Mucosa of descending colon (tissue), 3 donors: Measurements from ENCODE around the gene CNFN. TPM values are rescaled to one million over a fixed set of nuclear protein-coding genes. Genes with fewer than 3 reads are reported as not detected.
"Not testable (repeated sequence)": the region's sequence is repeated elsewhere in the genome, so short reads cannot be mapped to it uniquely, and the experiment has no call there.

ENCODE experiments used
- ATAC-seq: fragments of 200-7000 bp; cut with Tn5 transposase; one replicate; pipeline ENCODE4 v1.9.1; 2020; ENCODE audit warnings: mild to moderate bottlenecking, moderate library complexity
- DNase-seq, 3 donors: peaks; one replicate each; pipeline ENCODE4 v3.0.0-alpha.2; 2020
- H3K36me3 ChIP-seq: fragments of 200-600 bp; one replicate; pipeline ENCODE4 v1.8.0; 2021; ENCODE audit warnings: low read depth, mild to moderate bottlenecking
- H3K4me1 ChIP-seq: fragments of 200-600 bp; one replicate; pipeline ENCODE4 v1.8.0; 2021; ENCODE audit warnings: low read depth, mild to moderate bottlenecking
- H3K4me3 ChIP-seq: fragments of 200-600 bp; one replicate; pipeline ENCODE4 v1.8.0; 2021; ENCODE audit warnings: mild to moderate bottlenecking
- H3K9me3 ChIP-seq: fragments of 200-600 bp; one replicate; pipeline ENCODE4 v1.8.0; 2021; ENCODE audit warnings: mild to moderate bottlenecking
- CTCF ChIP-seq: fragments of 200-600 bp; IDR thresholded peaks from one replicate; pipeline ENCODE4 v1.8.0; 2022; ENCODE audit warnings: antibody characterized with exemption, mild to moderate bottlenecking
- intact Hi-C, 2 donors: fragments of 100-400 bp; cut with DNase I in 1 of 2; cut with micrococcal nuclease in 1 of 2; formaldehyde crosslinking; loops; one replicate each; pipeline versions ENCODE4 v1.11.0 to v1.11.1; 2022; cut with DNase I, micrococcal nuclease
- microRNA-seq: library from miRNA; unstranded; fragments of <30 nt; microRNA quantifications from one replicate; pipeline ENCODE4, GENCODE V29; 2019
- total RNA-seq, 3 donors: library from RNA; stranded (reverse); fragmentation: NEBNext Ultra II Directional in 2 of 3; extraction: Animal tissue kit (Norgen Biotek cat#: 25700) in 2 of 3; gene quantifications; one replicate each; pipeline versions ENCODE4 v1.2.1 to v1.2.4, GENCODE V29; 2021 to 2023
- donor health status: DM: no; HTN: no; CAD: no; lungs with moderate emphysema.
- donor health status: DM: no; HTN: no; CAD: no.
- donor health status: DM: no; HTN: yes; CAD: no.

The CNFN gene
- total RNA-seq, 3 donors from 2014 or later = 1.7 to 4.0 (median 3.6) TPM

GRCh38 chr19:42348211-42348610 lies 41.9 kb downstream of the CNFN start:
- ATAC-seq = no peak
- intact Hi-C loops = no loop called here
- H3K4me1 ChIP-seq = no peaks in the 10 kb centered on the region
- no peak overlapping the region for H3K4me3 ChIP-seq
- H3K9me3 ChIP-seq = no peaks in the 10 kb centered on the region
- no peak for DNase-seq
- H3K36me3 ChIP-seq = no peaks in the 10 kb centered on the region
- no peak for TF ChIP-seq CTCF

GRCh38 chr19:42345191-42345812 lies 44.8 kb downstream of the CNFN start:
- ATAC-seq (no peak), DNase-seq (no peak)
- Histone ChIP-seq H3K4me1 (no peaks in the 10 kb centered on the region), H3K36me3 (no peaks in the 10 kb centered on the region), H3K4me3 (no peak overlapping the region), H3K9me3 (no peaks in the 10 kb centered on the region)
- intact Hi-C loops = no loop called here
- no peak for TF ChIP-seq CTCF

- no peaks in the 10 kb centered on the region for H3K36me3 ChIP-seq
- no peaks in the 10 kb centered on the region for H3K4me1 ChIP-seq
- H3K4me3 ChIP-seq = no peak overlapping the region
- ATAC-seq (no peak), DNase-seq (no peak)
- no peak for TF ChIP-seq CTCF
- intact Hi-C loops = no loop called here
- no peaks in the 10 kb centered on the region for H3K9me3 ChIP-seq
These were observed 45.7 kb downstream of the CNFN start for GRCh38 chr19:42344336-42344893.

- no peaks in the 10 kb centered on the region for H3K9me3 ChIP-seq
- no peak for TF ChIP-seq CTCF
- H3K4me3 ChIP-seq = no peak overlapping the region
- no peaks in the 10 kb centered on the region for H3K36me3 ChIP-seq
- H3K4me1 ChIP-seq = no peaks in the 10 kb centered on the region
- no peak for DNase-seq
- no peak for ATAC-seq
- intact Hi-C loops = no loop called here
These were observed 46.6 kb downstream of the CNFN start for GRCh38 chr19:42343344-42344110.

- H3K4me3 ChIP-seq, DNase-seq, H3K9me3 ChIP-seq, H3K36me3 ChIP-seq, ATAC-seq, intact Hi-C loops, H3K4me1 ChIP-seq: not testable (repeated sequence)
These were observed 50.2 kb downstream of the CNFN start for GRCh38 chr19:42339922-42340321.

- DNase-seq, intact Hi-C loops, H3K4me3 ChIP-seq, H3K36me3 ChIP-seq, H3K4me1 ChIP-seq, ATAC-seq, H3K9me3 ChIP-seq: not testable (repeated sequence)
These were observed 50.8 kb downstream of the CNFN start for GRCh38 chr19:42339126-42339860.

Small RNAs within 50 kb of the gene (microRNA-seq; reads per million reads assigned to microRNA genes)
- gene MIR8077 = not detected

Other genes starting within 250 kb of the CNFN start
- 10 to 100 TPM; 28.0 to 40.1 (median 35.7) TPM for gene DEDD2, start 172.6 kb downstream of the CNFN start, total RNA-seq
- gene ZNF526, start 170.0 kb downstream of the CNFN start, total RNA-seq = 10 to 100 TPM in 2 of 3 donors, 1 to 10 TPM in 1; 9.9 to 13.4 (median 10.4) TPM
- gene GSK3A, start 147.7 kb downstream of the CNFN start, total RNA-seq = 10 to 100 TPM; 41.8 to 52.0 (median 46.9) TPM
- 10 to 100 TPM; 35.7 to 75.2 (median 42.0) TPM for gene ERF, start 135.2 kb downstream of the CNFN start, total RNA-seq
- 10 to 100 TPM; 47.3 to 78.0 (median 50.0) TPM for gene CIC, start 121.0 kb downstream of the CNFN start, total RNA-seq
- 1 to 10 TPM in 1 of 3 donors, not detected in 2; 1.0 TPM for gene PRR19, start 88.2 kb downstream of the CNFN start, total RNA-seq
- gene PAFAH1B3, start 87.7 kb downstream of the CNFN start, total RNA-seq = 10 to 100 TPM; 15.3 to 32.6 (median 22.9) TPM
- under 1 TPM in 2 of 3 donors, not detected in 1; 0.17 to 0.63 TPM for gene TMEM145, start 77.0 kb downstream of the CNFN start, total RNA-seq
- 10 to 100 TPM; 17.6 to 27.0 (median 23.9) TPM for gene MEGF8, start 64.7 kb downstream of the CNFN start, total RNA-seq
- 10 to 100 TPM in 2 of 3 donors, 1 to 10 TPM in 1; 7.9 to 11.7 (median 10.0) TPM for gene LIPE, start 37.1 kb upstream of the CNFN start, total RNA-seq
- gene CXCL17, start 52.6 kb upstream of the CNFN start, total RNA-seq = not detected
- gene CEACAM1, start 138.2 kb upstream of the CNFN start, total RNA-seq = 1,000 to 10,000 TPM in 2 of 3 donors, 100 to 1,000 TPM in 1; 591 to 2,323 (median 1,343) TPM
- gene CEACAM8, start 204.6 kb upstream of the CNFN start, total RNA-seq = 1 to 10 TPM in 2 of 3 donors, under 1 TPM in 1; 0.32 to 5.1 (median 1.1) TPM